Testis (tissue), 3 donors: ENCODE data around the gene CD226. TPM values are rescaled to one million over a fixed set of nuclear protein-coding genes. Genes with fewer than 3 reads are reported as not detected.

ENCODE experiments used
- DNase-seq: peaks from one replicate; pipeline ENCODE4 v3.0.0-alpha.2; 2019
- H3K27ac ChIP-seq, 2 donors: fragments of 200-600 bp; sonication (generic); one replicate each; pipeline ENCODE4 v1.5.1; 2019
- H3K27me3 ChIP-seq: fragments of 200-600 bp; sonication (generic); one replicate; pipeline ENCODE4 v1.5.1; 2019
- H3K36me3 ChIP-seq: fragments of 200-600 bp; sonication (generic); one replicate; pipeline ENCODE4 v1.5.1; 2017; ENCODE audit warnings: low read depth; ENCODE audit errors: missing control alignments
- H3K4me1 ChIP-seq: fragments of 200-600 bp; sonication (generic); one replicate; pipeline ENCODE4 v1.5.1; 2019
- H3K4me3 ChIP-seq, 2 donors: fragments of 200-600 bp; sonication (generic); one replicate each; pipeline ENCODE4 v1.5.1; 2017 to 2019
- H3K9me3 ChIP-seq: fragments of 200-600 bp; sonication (generic); one replicate; pipeline ENCODE4 v1.5.1; 2017
- POLR2A ChIP-seq: fragments of 450-650 bp; IDR thresholded peaks from one replicate; pipeline ENCODE4 v1.6.1; 2017; ENCODE audit warnings: antibody characterized with exemption, mild to moderate bottlenecking, moderate library complexity
- WGBS, 2 donors: methylation state at CpG; one replicate each; pipeline ENCODE4 v1.1.5; 2018; 5-methylcytosine and 5-hydroxymethylcytosine counted together
- intact Hi-C: fragments of 100-400 bp; cut with DNase I; formaldehyde crosslinking; loops from one replicate; pipeline ENCODE4 v1.15.1; 2023; ENCODE audit warnings: low total_unique reads
- polyA plus RNA-seq: library from polyadenylated mRNA; stranded (reverse); fragments of 350-450 nt; fragmentation: Illumina TruSeq; extraction: RNeasy Lipid Tissue Mini Kit (QIAGEN cat#74804); gene quantifications from one replicate; pipeline ENCODE4 v1.2.3, GENCODE V29; 2014; ENCODE audit warnings: low read depth, low replicate concordance; ENCODE audit not compliant: insufficient read depth
- total RNA-seq, 2 donors: library from RNA; depleted of rRNA; stranded (reverse); fragments of >200 nt; gene quantifications; one replicate each; pipeline ENCODE4 v1.2.3, GENCODE V29; 2016
- TF ChIP-seq, protein P1 (sequence below), 3 experiments: fragments of 450-650 bp in 2 of 3; fragments of 200-600 bp in 1 of 3; sonication (generic) in 1 of 3; IDR thresholded peaks; one replicate each; pipeline ENCODE4 v1.5.1; 2016 to 2019; ENCODE audit warnings: antibody characterized with exemption in 3 of 3, mild to moderate bottlenecking in 2 of 3, moderate library complexity in 1 of 3

Gene CD226
- total and polyA plus RNA-seq, 3 donors from 2014 or later, result 2.6 to 3.0 (median 2.9) TPM

DNA sequence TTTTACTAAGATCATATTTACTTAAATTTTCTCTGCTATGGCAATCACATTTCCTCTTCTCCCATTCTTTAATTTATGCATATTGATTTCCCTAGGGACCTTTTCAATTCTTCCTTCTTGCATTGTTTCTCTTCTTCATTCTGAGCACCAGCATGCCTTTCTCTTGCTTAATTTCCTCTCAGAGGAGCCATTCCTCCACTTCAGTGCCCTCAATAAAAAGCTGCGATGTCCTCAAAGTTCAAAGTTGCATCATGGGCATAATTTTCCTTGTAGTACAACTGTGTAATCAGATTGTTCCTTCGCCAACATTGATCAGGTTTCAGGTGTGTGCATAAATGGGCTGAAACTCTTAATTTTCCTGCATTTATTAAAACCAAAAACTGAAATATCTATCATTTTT is 21.8 kb upstream of the CD226 start:
- intact Hi-C loops, result no loop called here
- WGBS, 2 donors, result 94 to 97% methylated on average over 2 of the region's 2 CpGs
- no peaks in the 10 kb centered on the region for H3K36me3 ChIP-seq
- no peak for TF ChIP-seq POLR2A
- TF ChIP-seq, protein P1, sequence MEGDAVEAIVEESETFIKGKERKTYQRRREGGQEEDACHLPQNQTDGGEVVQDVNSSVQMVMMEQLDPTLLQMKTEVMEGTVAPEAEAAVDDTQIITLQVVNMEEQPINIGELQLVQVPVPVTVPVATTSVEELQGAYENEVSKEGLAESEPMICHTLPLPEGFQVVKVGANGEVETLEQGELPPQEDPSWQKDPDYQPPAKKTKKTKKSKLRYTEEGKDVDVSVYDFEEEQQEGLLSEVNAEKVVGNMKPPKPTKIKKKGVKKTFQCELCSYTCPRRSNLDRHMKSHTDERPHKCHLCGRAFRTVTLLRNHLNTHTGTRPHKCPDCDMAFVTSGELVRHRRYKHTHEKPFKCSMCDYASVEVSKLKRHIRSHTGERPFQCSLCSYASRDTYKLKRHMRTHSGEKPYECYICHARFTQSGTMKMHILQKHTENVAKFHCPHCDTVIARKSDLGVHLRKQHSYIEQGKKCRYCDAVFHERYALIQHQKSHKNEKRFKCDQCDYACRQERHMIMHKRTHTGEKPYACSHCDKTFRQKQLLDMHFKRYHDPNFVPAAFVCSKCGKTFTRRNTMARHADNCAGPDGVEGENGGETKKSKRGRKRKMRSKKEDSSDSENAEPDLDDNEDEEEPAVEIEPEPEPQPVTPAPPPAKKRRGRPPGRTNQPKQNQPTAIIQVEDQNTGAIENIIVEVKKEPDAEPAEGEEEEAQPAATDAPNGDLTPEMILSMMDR (IDR thresholded peaks at IDR 0.05), result no peak
- no peaks in the 10 kb centered on the region for H3K9me3 ChIP-seq
- H3K4me3 ChIP-seq, result no peak overlapping the region
- no peaks in the 10 kb centered on the region for H3K4me1 ChIP-seq
- no peak overlapping the region for H3K27ac ChIP-seq
- no peaks in the 10 kb centered on the region for H3K27me3 ChIP-seq
- DNase-seq, result no peak

- DNase-seq, result no peak
- intact Hi-C loops, result no loop called here
- WGBS, 2 donors, result 92 to 94% methylated on average over 8 of the region's 8 CpGs
Measured at GRCh38 chr18:69968039-69968438, 20.4 kb upstream of the CD226 start.

DNA sequence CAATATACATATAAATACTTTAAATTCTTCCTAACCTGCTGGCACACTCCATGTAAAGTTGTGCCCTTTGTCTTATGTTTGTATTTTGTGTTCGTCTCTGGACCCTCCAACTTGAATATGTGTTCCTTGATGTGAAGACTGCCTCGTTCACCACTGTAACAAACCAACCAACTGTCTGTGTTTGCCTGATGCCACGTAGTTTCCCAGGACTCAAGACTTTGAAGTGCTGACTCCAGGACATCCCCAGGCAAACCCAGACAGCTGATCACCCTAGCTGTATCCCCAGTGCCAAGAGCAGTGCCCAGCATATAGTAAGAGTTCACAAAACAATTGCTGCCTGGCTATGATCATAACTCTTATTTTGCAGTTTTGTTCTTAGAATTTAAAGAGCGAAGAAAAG is 15.5 kb upstream of the CD226 start:
- H3K4me3 ChIP-seq, result no peak overlapping the region
- H3K36me3 ChIP-seq, result no peaks in the 10 kb centered on the region
- H3K4me1 ChIP-seq, result no peaks in the 10 kb centered on the region
- intact Hi-C loops, result no loop called here
- no peak overlapping the region for H3K27ac ChIP-seq
- no peaks in the 10 kb centered on the region for H3K9me3 ChIP-seq
- TF ChIP-seq POLR2A, result no peak
- TF ChIP-seq, protein P1 (IDR thresholded peaks at IDR 0.05), result no peak
- 95 to 96% methylated on average over 4 of the region's 4 CpGs for WGBS, 2 donors
- no peak for DNase-seq
- H3K27me3 ChIP-seq, result no peaks in the 10 kb centered on the region

More at GRCh38 chr18:69968039-69968438, 20.4 kb upstream of the CD226 start:
- Histone ChIP-seq H3K36me3 (no peaks in the 10 kb centered on the region), H3K27me3 (no peaks in the 10 kb centered on the region), H3K4me3 (no peak overlapping the region), H3K9me3 (no peaks in the 10 kb centered on the region), H3K27ac (no peak overlapping the region), H3K4me1 (no peaks in the 10 kb centered on the region)
- TF ChIP-seq, protein P1 (IDR thresholded peaks at IDR 0.05), result no peak
- TF ChIP-seq POLR2A, result no peak

- H3K4me1 ChIP-seq, result no peaks in the 10 kb centered on the region
- intact Hi-C loops, result no loop called here
- 79 to 93% methylated on average over 3 of the region's 3 CpGs for WGBS, 2 donors
- no peak overlapping the region for H3K4me3 ChIP-seq
- no peaks in the 10 kb centered on the region for H3K36me3 ChIP-seq
- DNase-seq, result no peak
- H3K27me3 ChIP-seq, result no peaks in the 10 kb centered on the region
- H3K27ac ChIP-seq, result no peak overlapping the region
- TF ChIP-seq, protein P1 (IDR thresholded peaks at IDR 0.05), result no peak
- no peak for TF ChIP-seq POLR2A
- no peaks in the 10 kb centered on the region for H3K9me3 ChIP-seq
Measured at GRCh38 chr18:69961718-69962117, 14.0 kb upstream of the CD226 start.

- WGBS, 2 donors, result 84 to 91% methylated on average over 5 of the region's 5 CpGs
- no peaks in the 10 kb centered on the region for H3K4me1 ChIP-seq
- no peaks in the 10 kb centered on the region for H3K36me3 ChIP-seq
- H3K9me3 ChIP-seq, result no peaks in the 10 kb centered on the region
- no peak overlapping the region for H3K4me3 ChIP-seq
- H3K27ac ChIP-seq, result no peak overlapping the region
- intact Hi-C loops, result no loop called here
- no peaks in the 10 kb centered on the region for H3K27me3 ChIP-seq
- TF ChIP-seq POLR2A, result no peak
- TF ChIP-seq, protein P1 (IDR thresholded peaks at IDR 0.05), result no peak
- DNase-seq, result no peak
Measured at GRCh38 chr18:69958422-69958821, 10.7 kb upstream of the CD226 start.
